ENCODE measurements around the gene ACSL4. TPM values are rescaled to one million over a fixed set of nuclear protein-coding genes. Genes with fewer than 3 reads are reported as not detected.
A peak's percentile ranks its signal among the peaks of the same experiment; 100 is the strongest.

Gene ACSL4
- total RNA-seq, 1 donor from 2014 or later = 87.7 TPM

DNA sequence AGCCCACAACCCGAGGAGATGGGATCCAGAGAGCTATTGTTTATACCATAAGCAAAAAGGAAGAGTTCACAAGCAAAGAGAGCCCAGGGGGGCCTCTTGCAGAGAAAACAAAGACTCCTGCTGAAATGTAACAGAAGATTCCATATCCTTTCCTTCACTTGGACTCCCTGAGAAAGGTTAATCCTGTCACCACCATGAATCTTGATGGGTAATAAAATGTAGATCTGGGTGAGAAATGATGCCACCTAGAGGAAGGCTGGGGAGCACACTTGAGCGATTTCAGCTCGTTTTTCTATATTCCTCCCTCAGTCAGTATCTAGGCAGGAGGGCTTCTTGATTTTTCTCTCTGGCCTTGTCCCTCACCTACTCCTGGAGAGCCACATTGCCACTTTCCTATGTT is 97.9 kb downstream of the ACSL4 start:
- DNase-seq (no peak), ATAC-seq (peak in 1 of 2 donors; percentile 52)
- Histone ChIP-seq H3K9me3 (no peaks in the 10 kb centered on the region), H3K4me1 (no peaks in the 10 kb centered on the region), H3K27ac (no peak overlapping the region), H3K27me3 (ENCODE audit: low read depth) (no peaks in the 10 kb centered on the region), H3K4me3 (no peak overlapping the region), H3K36me3 (no peaks in the 10 kb centered on the region)
- TF ChIP-seq, protein P1, sequence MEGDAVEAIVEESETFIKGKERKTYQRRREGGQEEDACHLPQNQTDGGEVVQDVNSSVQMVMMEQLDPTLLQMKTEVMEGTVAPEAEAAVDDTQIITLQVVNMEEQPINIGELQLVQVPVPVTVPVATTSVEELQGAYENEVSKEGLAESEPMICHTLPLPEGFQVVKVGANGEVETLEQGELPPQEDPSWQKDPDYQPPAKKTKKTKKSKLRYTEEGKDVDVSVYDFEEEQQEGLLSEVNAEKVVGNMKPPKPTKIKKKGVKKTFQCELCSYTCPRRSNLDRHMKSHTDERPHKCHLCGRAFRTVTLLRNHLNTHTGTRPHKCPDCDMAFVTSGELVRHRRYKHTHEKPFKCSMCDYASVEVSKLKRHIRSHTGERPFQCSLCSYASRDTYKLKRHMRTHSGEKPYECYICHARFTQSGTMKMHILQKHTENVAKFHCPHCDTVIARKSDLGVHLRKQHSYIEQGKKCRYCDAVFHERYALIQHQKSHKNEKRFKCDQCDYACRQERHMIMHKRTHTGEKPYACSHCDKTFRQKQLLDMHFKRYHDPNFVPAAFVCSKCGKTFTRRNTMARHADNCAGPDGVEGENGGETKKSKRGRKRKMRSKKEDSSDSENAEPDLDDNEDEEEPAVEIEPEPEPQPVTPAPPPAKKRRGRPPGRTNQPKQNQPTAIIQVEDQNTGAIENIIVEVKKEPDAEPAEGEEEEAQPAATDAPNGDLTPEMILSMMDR (IDR thresholded peaks at IDR 0.05) = peak; percentile 18
- intact Hi-C loops (cut with DNase I) = loop anchor here (10.0 kb wide), 1 partner anchor 150 kb away; the partner anchor contains the start of gene GUCY2F

DNA sequence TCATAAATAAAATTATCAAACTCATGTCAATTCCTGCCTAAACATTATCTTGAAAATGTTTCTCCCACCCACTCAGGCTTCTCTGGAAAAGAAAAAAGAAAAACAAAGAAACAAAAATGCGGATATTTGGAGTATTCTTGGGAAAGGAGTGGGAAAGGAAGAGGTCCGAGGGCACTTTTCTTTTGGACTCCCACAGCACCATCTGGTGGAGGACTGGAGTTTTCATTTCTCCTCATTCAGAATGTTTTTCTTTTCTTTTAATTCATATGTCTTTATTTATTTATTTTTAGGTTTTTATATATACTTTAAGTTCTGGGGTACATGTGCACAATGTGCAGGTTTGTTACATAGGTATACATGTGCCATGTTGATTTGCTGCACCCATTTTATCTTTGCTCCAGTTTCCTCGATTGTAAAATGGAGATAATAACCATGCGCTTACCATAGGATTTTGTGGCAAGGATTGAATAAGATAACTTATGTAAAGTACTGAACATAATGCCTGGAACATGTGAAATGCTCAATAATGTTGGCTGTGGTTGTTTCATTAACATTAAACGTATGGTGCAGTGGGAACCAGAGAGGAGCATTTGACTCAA is 100.1 kb downstream of the ACSL4 start:
- ATAC-seq = no peak
- no peak overlapping the region for H3K4me3 ChIP-seq
- TF ChIP-seq, protein P1 (IDR thresholded peaks at IDR 0.05) = peak; percentile 32
- intact Hi-C loops (cut with DNase I) = loop anchor here (10.0 kb wide), 1 partner anchor 148 kb away; the partner anchor contains the start of gene GUCY2F
- H3K36me3 ChIP-seq = no peaks in the 10 kb centered on the region
- no peak overlapping the region for H3K27ac ChIP-seq
- H3K27me3 ChIP-seq (ENCODE audit: low read depth) = no peaks in the 10 kb centered on the region
- H3K9me3 ChIP-seq = no peaks in the 10 kb centered on the region
- no peaks in the 10 kb centered on the region for H3K4me1 ChIP-seq
- no peak for DNase-seq

DNA sequence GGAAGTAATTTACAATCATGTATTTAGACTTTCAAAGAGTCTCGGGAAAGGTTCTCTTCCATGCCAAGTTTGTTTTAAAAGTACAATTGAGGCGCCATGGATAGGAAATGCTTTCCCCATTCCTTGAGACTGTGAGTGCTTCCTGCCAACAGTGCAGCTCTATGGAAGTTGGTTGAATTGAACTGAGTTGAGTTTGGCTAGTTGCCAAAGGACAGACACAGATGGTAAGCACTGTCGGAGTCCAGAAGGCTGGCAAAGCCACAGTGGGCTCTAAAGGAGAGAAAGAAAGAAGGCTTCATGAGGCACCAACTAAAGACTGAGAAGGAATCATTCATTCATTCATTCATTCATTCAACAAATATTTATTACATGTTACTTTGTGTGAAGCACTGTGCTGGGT is 103.7 kb downstream of the ACSL4 start:
- H3K4me3 ChIP-seq = no peak overlapping the region
- DNase-seq = no peak

DNA sequence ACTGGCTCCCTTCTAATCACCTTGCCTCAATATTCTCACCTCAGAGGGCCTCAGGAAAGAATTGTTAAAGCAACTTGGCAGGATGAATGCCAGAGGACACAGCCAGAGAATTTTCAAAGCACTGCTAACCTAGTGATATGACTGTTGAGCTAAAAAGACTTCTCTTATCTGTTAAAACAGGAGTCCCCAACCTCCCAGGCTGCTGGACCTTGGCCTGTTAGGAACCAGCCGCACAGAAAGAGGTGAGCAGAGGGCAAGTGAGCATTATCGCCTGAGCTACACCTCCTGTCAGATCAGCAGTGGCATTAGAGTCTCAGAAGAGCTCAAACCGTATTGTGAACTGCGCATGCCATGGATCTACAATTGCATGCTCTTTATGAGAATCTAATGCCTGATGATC is 106.4 kb downstream of the ACSL4 start:
- H3K9me3 ChIP-seq = no peaks in the 10 kb centered on the region
- no peaks in the 10 kb centered on the region for H3K36me3 ChIP-seq
- ATAC-seq (no peak), DNase-seq (no peak)
- no peaks in the 10 kb centered on the region for H3K4me1 ChIP-seq
- no peaks in the 10 kb centered on the region for H3K27me3 ChIP-seq (ENCODE audit: low read depth)
- H3K4me3 ChIP-seq = no peak overlapping the region
- TF ChIP-seq, protein P1 (IDR thresholded peaks at IDR 0.05) = no peak
- intact Hi-C loops (cut with DNase I) = no loop called here
- H3K27ac ChIP-seq = no peak overlapping the region

More for the DNA sequence above, 103.7 kb downstream of the ACSL4 start:
- TF ChIP-seq, protein P1 (IDR thresholded peaks at IDR 0.05) = no peak
- H3K4me1 ChIP-seq = no peaks in the 10 kb centered on the region
- H3K36me3 ChIP-seq = no peaks in the 10 kb centered on the region
- intact Hi-C loops (cut with DNase I) = no loop called here
- no peak overlapping the region for H3K27ac ChIP-seq
- H3K9me3 ChIP-seq = no peaks in the 10 kb centered on the region
- H3K27me3 ChIP-seq (ENCODE audit: low read depth) = no peaks in the 10 kb centered on the region
- no peak for ATAC-seq

DNA sequence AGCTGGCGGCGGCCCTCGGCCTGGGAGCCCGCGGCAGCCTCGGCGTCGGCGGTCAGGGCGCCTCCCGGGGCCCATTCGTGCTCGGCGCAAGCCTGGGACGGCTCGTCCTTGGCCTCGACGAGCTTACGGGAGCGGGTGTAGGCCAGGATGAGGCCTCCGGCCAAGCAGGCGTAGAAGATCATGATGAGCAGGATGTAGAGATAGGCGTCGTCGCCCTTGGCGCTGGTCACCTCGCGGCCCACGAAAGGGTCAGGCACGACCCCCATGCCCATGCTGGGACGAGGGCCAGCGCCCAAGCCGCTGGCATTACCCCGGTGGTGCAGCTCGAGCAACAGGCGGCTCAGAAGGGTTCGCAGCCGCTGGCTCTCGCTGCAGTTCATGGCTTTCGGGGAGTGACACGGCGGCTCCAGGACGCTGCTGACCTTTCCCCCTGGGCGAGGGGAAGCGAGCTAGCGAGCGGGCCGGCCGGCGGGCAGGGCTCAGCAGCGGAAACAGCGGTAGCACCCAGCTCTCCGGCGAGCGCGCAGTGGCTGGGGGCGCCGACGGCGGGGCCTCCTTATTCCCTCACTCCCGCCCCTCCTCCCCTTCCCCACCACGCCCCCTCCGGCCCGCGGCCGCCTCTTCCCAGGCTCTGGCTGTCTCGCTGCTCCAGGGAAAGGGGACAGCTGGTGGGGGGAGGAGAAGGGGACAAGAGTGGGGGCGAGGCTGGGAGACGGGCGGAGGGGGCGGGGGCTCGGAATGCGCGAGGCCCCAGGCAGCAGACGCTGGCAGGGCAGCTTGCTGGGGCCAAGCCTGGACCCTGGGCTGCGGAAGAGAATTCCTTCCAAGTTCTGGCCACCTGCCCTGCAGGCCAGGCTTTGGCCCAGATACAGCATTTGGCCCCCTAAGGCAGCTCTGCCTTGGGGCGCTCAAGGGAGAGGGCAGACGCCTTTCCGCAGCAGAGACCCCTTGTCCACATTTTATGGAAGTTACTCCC is 108.1 kb downstream of the ACSL4 start, which contains the start of gene KCNE5:
Gene KCNE5 (minus strand): TSS at position 532 of the 976 bp plus-strand sequence. CDS start 152 bp downstream, at position 380.
- Histone ChIP-seq H3K27me3 (ENCODE audit: low read depth) (no peaks in the 10 kb centered on the region), H3K27ac (no peak within 1 kb of the TSS), H3K4me1 (no peaks in the 10 kb centered on the region), H3K4me3 (peak within 1 kb of the TSS; percentile 8), H3K9me3 (no peaks in the 10 kb centered on the region), H3K36me3 (no peaks in the 10 kb centered on the region)
- DNase-seq = peak; percentile 37
- peak; percentile 19 to 40 for ATAC-seq
- TF ChIP-seq, protein P1 (IDR thresholded peaks at IDR 0.05) = no peak
- intact Hi-C loops (cut with DNase I) = no loop called here
